ENCODE measurements around the gene BZW2. TPM values are rescaled to one million over a fixed set of nuclear protein-coding genes. Genes with fewer than 3 reads are reported as not detected.

BZW2 gene
- total RNA-seq, 1 donor from 2014 or later: 72.7 TPM

DNA sequence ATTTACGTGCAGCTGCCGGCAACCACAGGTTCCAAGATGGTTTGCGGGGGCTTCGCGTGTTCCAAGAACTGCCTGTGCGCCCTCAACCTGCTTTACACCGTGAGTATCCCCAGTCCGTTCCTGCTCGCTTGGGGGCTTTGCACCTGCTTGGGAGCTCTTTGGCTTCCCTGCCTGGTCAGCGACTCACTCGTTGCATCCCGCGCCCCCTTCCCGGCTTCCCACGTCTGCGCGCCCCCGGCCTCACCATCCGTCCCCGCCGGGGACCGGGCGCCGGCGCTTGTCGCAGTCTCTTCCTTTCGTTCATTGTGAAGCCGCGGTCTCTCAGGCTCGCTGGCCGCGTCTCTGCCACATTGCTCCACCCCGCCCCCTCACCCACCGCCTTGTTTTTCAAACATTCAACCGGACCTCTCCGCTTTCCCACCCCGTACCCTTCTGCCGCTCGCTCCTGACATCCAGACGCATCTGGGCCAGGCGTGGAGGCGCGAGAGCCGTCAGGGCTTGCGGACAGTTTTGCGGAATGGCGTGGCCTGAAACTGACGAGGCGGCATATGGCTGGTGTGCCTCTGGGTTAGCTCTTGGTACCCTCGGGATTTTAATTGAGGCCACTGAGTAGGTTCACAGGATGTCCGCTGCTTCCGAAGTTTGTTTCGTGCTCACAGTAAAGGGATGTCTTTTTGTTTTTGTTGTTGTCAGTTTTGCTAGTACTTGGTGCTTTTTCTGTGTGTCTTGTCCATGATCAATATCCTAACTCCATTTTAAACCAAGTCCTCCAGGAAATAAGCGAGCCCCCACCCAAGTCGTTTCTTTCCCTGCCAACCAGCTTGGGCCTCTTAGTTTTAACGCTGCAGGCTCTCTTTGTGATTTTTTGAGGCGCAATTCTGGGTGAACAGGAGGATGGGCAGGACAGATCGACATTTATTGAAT, 108.2 kb downstream of the BZW2 start:
- Mint-ChIP-seq H3K9me3 (ENCODE audit: low read depth) (no peaks in the 10 kb centered on the region), H3K27me3 (no peaks in the 10 kb centered on the region), H3K4me3 (ENCODE audit: low read depth) (peak overlapping the region; percentile 88), H3K27ac (peak overlapping the region; percentile 95), H3K4me1 (ENCODE audit: low read depth) (peaks cover 26% of the 10 kb centered on the region), H3K36me3 (ENCODE audit: insufficient read depth) (peaks cover 4% of the 10 kb centered on the region)
- TF ChIP-seq, protein P1, sequence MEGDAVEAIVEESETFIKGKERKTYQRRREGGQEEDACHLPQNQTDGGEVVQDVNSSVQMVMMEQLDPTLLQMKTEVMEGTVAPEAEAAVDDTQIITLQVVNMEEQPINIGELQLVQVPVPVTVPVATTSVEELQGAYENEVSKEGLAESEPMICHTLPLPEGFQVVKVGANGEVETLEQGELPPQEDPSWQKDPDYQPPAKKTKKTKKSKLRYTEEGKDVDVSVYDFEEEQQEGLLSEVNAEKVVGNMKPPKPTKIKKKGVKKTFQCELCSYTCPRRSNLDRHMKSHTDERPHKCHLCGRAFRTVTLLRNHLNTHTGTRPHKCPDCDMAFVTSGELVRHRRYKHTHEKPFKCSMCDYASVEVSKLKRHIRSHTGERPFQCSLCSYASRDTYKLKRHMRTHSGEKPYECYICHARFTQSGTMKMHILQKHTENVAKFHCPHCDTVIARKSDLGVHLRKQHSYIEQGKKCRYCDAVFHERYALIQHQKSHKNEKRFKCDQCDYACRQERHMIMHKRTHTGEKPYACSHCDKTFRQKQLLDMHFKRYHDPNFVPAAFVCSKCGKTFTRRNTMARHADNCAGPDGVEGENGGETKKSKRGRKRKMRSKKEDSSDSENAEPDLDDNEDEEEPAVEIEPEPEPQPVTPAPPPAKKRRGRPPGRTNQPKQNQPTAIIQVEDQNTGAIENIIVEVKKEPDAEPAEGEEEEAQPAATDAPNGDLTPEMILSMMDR (IDR thresholded peaks at IDR 0.05; ENCODE audit: unreplicated experiment): no peak
- DNase-seq (ENCODE audit: low spot score, unreplicated experiment): peak; percentile 52

GRCh38 chr7:16754856-16755317, 108.9 kb downstream of the BZW2 start:
- DNase-seq (ENCODE audit: low spot score, unreplicated experiment): no peak
- H3K36me3 Mint-ChIP-seq (ENCODE audit: insufficient read depth): peaks cover 6% of the 10 kb centered on the region
- no peaks in the 10 kb centered on the region for H3K9me3 Mint-ChIP-seq (ENCODE audit: low read depth)
- H3K27me3 Mint-ChIP-seq: no peaks in the 10 kb centered on the region
- TF ChIP-seq, protein P1 (IDR thresholded peaks at IDR 0.05; ENCODE audit: unreplicated experiment): no peak
- peak overlapping the region; percentile 88 for H3K4me3 Mint-ChIP-seq (ENCODE audit: low read depth)
- peak overlapping the region; percentile 95 for H3K27ac Mint-ChIP-seq
- H3K4me1 Mint-ChIP-seq (ENCODE audit: low read depth): peaks cover 26% of the 10 kb centered on the region

GRCh38 chr7:16755397-16755796, 109.4 kb downstream of the BZW2 start:
- TF ChIP-seq, protein P1 (IDR thresholded peaks at IDR 0.05; ENCODE audit: unreplicated experiment): no peak
- H3K36me3 Mint-ChIP-seq (ENCODE audit: insufficient read depth): peaks cover 7% of the 10 kb centered on the region
- DNase-seq (ENCODE audit: low spot score, unreplicated experiment): no peak
- H3K27ac Mint-ChIP-seq: peak overlapping the region; percentile 95
- no peaks in the 10 kb centered on the region for H3K9me3 Mint-ChIP-seq (ENCODE audit: low read depth)
- peak overlapping the region; percentile 88 for H3K4me3 Mint-ChIP-seq (ENCODE audit: low read depth)
- no peaks in the 10 kb centered on the region for H3K27me3 Mint-ChIP-seq
- H3K4me1 Mint-ChIP-seq (ENCODE audit: low read depth): peaks cover 27% of the 10 kb centered on the region

Other genes with a start within 250 kb of the BZW2 start
- 3.8 and 4.5 TPM in 2 replicates for gene CRPPA, start 224.6 kb upstream of the BZW2 start, total RNA-seq
- gene SOSTDC1, start 180.4 kb upstream of the BZW2 start, total RNA-seq: 0.41 and 0.73 TPM in 2 replicates
- gene LRRC72, start 119.4 kb upstream of the BZW2 start, total RNA-seq: not detected in 2 replicates
- gene ANKMY2, start 427 bp upstream of the BZW2 start, total RNA-seq: 26.4 and 26.5 TPM in 2 replicates
- 112 and 116 TPM in 2 replicates for gene TSPAN13, start 107.6 kb downstream of the BZW2 start, total RNA-seq
- gene AGR2, start 158.8 kb downstream of the BZW2 start, total RNA-seq: 25.8 and 56.3 TPM in 2 replicates
- gene AGR3, start 235.8 kb downstream of the BZW2 start, total RNA-seq: 5.8 and 13.3 TPM in 2 replicates